Islet precursor cell (in vitro differentiated cells): ENCODE measurements around the gene FREM2.

Experiments used
- DNase-seq: peaks from one replicate; pipeline ENCODE4 v3.0.0-alpha.2; 2018

FREM2 gene

GRCh38 chr13:38763446-38764381 lies 76.8 kb downstream of the FREM2 start:
- peak; percentile 72 for DNase-seq

GRCh38 chr13:38766799-38767198 lies 79.9 kb downstream of the FREM2 start:
- no peak for DNase-seq

- DNase-seq = no peak
Observed at GRCh38 chr13:38767506-38768265, 80.8 kb downstream of the FREM2 start.

- no peak for DNase-seq
Observed at GRCh38 chr13:38769526-38769925, 82.6 kb downstream of the FREM2 start.

GRCh38 chr13:38775085-38775484 lies 88.2 kb downstream of the FREM2 start:
- DNase-seq = no peak

GRCh38 chr13:38777347-38778119 lies 90.7 kb downstream of the FREM2 start:
- no peak for DNase-seq

- no peak for DNase-seq
Observed at GRCh38 chr13:38781539-38781938, 94.7 kb downstream of the FREM2 start.

GRCh38 chr13:38784036-38784880 lies 97.4 kb downstream of the FREM2 start:
- no peak for DNase-seq

GRCh38 chr13:38785042-38785441 lies 98.2 kb downstream of the FREM2 start:
- DNase-seq = no peak

- no peak for DNase-seq
Observed at GRCh38 chr13:38785490-38785889, 98.6 kb downstream of the FREM2 start.

- no peak for DNase-seq
Observed at GRCh38 chr13:38787550-38787949, 100.7 kb downstream of the FREM2 start.

- DNase-seq = no peak
Observed at GRCh38 chr13:38796890-38797289, 110.0 kb downstream of the FREM2 start.

- no peak for DNase-seq
Observed at GRCh38 chr13:38803531-38803930, 116.7 kb downstream of the FREM2 start.

- DNase-seq = no peak
Observed at GRCh38 chr13:38804061-38804460, 117.2 kb downstream of the FREM2 start.

- no peak for DNase-seq
Observed at GRCh38 chr13:38804536-38804935, 117.7 kb downstream of the FREM2 start.

GRCh38 chr13:38814331-38814730 lies 127.5 kb downstream of the FREM2 start:
- peak; percentile 70 for DNase-seq

GRCh38 chr13:38819053-38819452 lies 132.2 kb downstream of the FREM2 start:
- DNase-seq = no peak

GRCh38 chr13:38819596-38819995 lies 132.7 kb downstream of the FREM2 start:
- DNase-seq = no peak

GRCh38 chr13:38821770-38822551 lies 135.1 kb downstream of the FREM2 start:
- peak; percentile 92 for DNase-seq

- no peak for DNase-seq
Observed at GRCh38 chr13:38824342-38824741, 137.5 kb downstream of the FREM2 start.

GRCh38 chr13:38826182-38826813 lies 139.4 kb downstream of the FREM2 start:
- no peak for DNase-seq
